ENCODE results near the gene IGSF21.

- TF ChIP-seq CTCF (IDR thresholded peaks at IDR 0.05), result no peak
- no peak for TF ChIP-seq POLR2A (IDR thresholded peaks at IDR 0.05)
Observed at GRCh38 chr1:18158714-18159113, 51.1 kb downstream of the IGSF21 start.

Data from gastroesophageal sphincter (tissue), 3 donors.